Measurements from ENCODE around the gene SORCS2.

SORCS2 gene

DNA sequence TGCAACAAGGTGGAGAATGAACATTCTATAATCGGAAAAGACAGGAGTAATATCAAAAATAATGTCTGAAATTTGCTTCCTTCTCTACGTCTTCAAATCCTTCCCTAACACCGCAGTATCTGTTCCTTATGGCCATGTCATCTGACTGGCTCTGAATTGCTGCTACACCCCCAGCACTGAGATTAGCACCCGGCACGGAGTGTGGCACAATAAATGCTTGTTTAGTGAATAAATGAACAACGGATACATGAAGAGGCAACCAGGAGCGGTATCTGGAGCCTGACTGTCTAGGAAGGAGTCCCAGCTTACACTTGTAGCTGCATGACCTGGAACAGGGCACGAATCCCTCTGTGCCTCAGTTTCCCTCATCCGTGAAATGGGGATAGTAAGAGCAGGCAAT, 583.1 kb downstream of the SORCS2 start:
- DNase-seq, result no peak

DNA sequence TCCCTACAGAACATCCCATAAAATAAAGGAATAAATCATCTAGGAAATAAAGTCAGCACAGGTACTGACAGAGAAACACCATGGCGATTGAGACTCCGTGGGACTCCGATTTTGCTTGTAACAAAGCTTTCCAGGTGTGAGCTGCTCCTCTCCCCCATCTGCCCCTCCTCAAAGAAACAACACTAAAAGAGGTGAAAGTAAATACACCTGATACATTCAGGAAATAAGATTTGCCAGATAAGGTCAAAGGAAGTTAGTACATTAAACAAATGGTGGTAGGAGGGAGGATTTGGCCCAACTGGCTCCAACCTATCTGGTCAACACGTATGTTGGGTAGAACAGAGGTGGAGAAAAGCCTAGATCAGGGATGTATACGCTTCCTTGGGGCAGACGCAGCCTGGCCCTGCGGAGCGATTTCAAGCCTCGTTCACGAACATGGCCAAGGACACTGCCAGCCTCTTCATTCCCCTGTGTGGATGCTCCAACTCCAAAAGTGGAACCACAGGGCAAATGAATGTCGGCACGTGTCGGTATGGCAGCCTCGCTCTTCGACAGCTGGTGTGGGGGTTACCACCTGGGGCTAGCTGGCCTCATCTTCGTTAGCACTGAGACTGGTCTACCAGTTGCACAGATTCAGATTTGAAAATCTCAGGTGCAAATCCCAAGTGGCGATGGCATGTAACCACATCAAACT, 584.8 kb downstream of the SORCS2 start:
- no peak for DNase-seq

DNA sequence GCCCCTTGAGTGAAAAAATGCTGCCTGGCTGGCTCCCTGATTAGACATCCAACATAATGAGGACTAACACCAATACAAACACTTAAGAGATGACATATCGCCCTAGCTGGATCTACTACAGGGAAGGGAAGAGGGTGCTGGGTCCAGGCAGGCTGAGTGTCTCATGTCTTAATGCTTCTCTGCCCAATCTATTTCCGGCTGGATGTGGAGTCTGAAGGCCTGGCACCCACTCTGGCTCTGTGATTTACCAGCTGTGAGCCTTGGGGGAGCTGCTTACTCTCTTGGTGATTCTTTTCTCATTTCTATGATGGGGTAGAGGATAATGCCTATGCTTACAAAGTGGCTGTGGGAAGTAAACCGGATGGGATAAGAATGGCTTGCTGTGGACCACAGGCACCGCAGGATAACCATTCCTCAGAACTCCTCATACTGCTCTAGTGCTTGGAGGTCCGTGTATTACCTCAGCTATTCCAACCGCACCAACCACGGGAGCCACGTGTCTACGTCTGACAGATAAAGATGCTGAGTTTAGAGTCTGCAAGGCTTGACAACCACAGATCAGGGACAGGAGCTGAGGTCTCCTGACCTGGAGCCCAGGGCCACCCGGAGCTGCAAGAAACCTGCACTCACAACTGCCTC, 585.7 kb downstream of the SORCS2 start:
- no peak for DNase-seq

DNA sequence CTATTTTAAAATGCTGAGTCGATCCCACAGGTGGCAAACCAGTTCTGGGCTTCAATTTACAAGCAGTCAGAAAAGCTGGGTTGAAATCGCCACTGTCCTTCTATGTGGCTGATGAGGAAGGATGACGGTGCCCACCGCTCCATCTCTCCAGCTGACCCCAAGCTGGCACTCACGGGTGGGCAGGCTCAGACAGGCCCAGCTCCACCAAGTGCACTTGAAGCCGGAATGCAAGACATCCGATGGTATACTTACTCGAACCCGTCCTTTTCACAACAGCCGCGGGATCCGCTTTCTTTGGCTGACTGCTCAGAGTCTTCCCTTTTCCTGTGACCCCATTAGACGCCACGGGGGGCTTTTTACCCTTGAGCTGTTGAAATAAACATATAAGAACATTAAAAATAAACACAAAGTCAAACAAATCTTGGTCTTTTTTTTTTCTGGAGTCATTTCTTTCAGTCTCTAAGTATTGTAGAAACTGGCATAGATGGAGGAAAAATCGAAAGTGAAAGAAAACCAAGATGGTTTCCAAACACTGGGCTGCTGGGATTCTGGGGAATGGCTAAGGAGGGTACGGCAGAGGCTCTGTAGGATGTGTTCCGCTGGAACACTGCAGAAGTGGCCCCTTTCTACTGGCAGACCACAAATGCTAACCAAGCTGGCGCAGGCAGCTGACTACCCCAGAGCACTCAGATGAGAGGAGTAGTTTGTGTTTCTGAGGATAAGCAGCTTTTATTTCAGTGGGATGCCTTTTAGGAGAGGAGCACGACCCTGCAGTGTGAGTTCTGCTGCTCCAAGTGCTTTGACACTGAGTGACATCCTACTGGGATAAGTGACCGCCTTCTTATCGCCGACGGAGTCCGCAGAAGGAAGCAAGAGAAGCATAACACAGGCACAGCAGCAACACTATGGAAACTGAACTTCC, 586.4 kb downstream of the SORCS2 start:
- no peak for DNase-seq

DNA sequence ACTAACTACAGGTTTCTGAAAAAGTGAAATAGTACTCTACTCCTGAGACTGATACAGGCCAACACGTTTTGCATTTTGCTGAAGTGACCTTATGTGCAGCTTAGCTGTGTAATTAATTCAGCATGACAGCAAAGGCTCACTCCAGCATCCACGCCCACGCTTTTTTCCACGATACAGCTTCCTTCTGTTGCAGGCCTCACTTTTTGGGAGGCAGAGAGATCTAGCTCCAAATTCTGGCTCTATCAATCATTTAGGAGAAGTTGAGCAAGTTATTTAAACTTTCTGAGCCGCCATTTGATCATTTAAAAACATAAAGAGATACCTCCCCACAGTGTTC, 587.1 kb downstream of the SORCS2 start:
- DNase-seq, result no peak

DNA sequence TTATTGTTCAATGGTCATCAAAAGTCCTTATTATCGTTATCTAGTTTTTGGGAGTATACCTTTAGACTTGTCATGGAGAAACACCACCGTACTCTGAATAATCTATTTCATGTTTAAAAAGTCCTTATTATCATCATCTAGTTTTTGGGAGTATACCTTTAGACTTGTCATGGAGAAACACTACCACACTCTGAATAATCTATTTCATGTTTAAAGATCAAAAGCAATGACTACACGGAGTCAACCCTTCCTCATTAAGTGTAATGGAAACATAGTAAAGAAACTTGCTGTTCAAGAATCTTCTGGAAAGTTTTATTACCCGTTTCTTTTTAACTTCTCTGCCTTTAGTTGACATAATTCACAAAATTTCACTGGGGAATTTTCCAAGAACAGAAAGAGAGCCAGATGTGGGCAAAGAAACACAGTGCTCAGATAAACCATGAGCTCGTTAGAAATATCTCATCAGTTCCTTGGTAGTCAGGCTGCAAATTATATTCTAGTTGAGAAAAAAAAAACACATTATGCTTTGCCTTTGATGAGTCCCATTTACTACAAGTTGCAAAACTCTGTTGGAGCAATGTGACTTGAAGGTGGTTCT, 588.5 kb downstream of the SORCS2 start:
- DNase-seq, result no peak

DNA sequence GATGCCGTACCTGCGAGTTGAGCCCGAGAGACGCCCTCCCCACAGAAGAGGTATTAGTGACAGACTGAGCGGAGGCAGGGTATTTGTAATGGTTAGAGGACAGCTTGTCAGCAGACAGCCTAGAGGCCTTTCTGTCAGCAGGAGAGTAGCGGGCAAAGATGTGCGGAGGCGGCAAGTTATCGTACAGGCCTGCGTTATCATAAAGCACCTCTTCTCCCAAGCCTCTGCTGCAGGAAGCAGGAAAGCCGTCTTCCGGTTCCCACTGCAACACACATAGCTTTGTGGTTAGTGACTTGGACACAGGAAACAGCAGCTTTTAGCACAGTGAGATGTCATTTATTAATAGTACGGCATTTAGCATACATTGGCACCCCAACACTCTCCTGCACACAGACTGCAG, 589.0 kb downstream of the SORCS2 start:
- no peak for DNase-seq

DNA sequence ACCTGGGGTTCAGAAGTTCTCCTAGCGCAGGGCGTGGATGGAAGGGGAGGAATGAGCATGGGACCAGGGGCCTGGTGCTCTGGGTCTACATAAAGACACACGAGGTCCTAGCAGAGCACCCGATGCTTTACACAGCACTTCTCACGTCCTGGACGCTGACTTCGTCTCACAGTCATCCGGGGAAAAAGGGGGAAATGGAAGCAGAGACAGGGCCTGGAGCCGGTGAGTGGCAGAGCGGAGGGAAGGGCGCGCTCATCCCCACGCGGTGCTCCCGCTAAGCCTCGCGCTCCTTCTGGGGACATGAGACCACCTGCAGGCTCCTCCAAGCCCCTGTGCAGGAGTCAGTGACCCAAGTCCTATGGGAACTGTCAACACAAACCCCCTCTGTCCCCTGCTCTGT, 589.7 kb downstream of the SORCS2 start:
- DNase-seq, result no peak

DNA sequence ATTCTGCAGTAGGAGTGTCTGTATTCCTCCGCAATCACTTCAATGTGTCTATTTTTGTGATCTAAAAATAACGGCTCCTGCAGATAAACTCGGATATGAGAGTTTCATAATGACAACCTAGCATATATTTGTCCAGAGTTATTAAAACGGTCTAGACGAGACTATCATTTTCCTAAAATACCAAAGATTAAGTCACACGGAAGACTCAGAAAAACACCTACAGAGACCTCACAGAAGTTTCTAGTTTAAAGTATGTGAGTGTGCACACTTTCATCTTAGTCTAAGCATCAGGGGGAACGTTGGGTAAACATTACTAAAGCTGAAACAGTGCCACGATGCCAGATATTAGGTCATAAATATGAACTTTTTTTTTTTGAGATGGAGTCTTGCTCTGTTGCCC, 590.4 kb downstream of the SORCS2 start:
- no peak for DNase-seq

DNA sequence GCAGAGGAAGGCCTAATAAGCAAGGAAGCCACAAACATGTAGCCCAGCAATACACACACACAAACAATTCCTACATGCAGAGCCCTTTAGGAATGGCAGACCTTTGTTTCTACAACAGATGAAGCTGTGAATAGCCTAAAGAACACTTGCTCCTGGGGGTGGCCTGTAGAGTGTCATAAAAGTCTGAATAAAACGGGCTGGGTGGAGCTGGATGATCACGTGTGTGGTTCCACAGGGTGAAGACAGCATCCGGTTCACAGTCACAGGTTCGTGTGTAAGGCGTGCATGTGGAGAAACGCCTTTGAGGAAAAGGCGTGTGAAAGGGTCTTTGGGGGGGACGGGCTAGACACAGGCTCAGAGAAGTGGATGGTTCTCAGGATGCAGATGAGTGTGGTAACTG, 591.2 kb downstream of the SORCS2 start:
- DNase-seq, result no peak

DNA sequence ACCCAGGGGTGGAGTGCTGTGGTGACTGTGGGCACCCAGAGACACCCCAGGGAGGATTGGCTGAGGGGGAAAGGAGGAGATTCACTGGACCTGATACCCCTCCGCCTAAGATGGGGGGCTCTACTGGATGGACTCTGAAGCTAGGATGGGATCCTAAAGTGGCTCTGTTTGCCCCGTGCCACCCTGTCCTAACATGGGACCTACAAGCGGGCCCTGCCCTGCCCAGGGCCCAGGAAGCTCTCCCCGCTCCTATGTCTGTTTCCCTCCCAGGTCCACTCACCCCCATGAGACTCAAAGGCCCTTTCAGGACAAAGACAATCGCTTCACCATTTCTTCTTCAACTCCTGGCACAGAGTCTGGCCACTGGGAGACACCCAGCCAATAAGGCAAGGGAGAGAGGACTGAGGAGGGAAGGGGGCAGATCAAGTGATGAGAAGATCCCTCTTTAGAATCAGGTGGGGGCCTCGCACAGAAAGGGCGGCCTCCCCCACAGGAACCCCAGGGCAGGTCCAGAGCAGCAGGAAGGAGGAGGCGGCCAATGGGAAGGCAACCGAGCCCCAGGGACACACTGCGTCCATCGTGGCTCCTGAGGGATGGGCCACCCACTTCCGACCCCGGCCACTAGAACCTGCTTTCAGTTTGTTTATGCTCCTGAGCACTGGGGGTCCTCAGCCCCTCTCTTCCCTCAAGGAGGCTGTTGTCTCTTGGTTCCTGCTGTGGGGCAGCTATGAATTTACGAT, 592.0 kb downstream of the SORCS2 start:
- DNase-seq, result no peak

DNA sequence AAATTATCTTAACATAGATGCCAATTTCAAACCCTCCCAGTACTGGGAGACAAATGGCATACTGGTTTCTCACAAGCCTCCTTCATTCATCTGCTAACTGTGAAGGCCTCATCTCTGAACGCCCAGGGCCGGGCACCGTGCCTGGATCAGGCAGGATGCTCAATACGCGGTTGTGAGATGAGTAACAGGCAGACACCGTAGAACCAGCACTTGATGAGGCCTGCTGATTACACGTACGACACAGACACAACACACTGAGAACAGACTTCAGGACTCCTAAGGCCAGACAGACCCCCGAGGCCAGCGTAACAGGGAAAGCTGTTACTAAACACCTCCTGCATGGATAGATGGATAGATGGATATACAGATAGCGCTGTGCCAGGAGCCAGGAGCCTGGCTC, 592.7 kb downstream of the SORCS2 start:
- no peak for DNase-seq

DNA sequence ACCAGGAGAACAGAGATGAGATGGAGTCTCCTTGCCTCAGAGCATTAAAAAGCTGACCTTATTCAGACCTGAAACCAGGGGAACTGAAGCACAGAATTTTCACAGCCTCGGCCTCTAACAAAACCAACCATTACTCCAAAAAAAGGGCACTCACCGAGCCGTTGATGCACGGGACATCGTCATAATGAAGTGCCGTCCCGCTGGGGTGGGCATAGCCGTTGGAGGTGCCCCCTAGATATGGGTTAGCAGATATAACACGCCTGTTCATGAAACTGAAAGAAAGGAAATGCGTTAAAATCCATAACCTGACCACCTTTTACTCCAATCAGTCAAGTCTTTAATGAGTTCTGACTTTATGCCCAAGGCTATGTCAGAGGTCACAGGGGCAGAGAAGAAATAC, 593.7 kb downstream of the SORCS2 start:
- DNase-seq, result no peak

DNA sequence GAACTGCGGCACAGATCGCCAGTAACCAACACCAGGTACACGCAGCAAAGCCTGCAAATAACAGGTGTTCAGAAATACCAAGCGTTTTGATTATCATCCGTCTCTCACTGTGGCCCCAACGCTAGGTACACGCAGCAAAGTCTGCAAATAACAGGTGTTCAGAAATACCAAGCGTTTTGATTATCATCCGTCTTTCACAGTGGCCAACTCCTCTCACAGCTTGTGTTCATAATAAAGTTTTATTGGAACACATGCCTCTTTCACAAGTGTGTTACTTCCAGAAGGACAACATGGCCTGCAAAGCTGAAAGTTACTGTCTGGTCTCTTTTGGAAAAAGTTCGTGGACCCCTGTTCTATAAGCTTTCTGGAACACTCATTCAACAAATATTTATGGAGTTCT, 594.2 kb downstream of the SORCS2 start:
- no peak for DNase-seq

DNA sequence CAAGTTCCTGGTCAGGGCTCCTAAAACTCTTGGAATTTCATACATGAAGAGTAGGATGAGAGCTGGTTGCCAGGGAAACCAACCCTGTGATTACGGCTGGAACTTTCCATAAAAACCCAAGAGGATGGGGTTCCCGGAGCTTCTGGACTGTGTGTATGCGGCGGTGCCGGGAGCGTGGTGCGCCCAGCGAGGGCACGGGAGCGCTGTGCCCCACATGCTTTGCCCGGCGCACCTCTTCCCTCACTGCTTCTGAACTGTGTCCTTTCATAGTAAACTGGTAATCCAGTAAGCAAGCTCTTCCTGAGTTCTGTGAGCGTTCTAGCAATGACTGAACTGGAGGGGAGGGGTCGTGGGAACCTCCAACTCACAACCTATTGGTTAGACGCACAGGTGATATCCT, 594.7 kb downstream of the SORCS2 start:
- no peak for DNase-seq

DNA sequence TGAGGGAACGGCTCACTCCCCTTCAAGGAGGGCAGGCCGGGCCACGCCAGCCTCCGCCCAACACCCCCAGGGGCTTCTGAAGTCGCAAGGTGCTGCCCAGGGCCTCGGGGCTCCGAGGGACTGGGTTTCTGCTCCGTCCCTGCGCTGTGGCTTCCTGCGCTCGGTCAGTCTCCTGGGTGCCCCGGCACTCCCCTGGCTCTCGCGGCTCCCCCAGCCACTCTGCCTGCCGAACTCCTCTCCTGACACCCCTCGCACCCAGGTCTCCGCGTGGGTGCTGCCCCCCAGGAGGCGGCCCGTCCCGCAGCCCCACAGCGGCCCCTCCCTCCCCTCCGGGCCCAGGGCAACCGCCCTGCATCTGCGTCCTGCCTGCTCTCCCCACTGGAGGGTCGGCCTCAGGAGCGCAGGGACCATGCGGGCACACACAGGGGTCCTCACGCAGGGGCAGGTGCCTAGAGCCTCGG, 595.4 kb downstream of the SORCS2 start:
- no peak for DNase-seq

DNA sequence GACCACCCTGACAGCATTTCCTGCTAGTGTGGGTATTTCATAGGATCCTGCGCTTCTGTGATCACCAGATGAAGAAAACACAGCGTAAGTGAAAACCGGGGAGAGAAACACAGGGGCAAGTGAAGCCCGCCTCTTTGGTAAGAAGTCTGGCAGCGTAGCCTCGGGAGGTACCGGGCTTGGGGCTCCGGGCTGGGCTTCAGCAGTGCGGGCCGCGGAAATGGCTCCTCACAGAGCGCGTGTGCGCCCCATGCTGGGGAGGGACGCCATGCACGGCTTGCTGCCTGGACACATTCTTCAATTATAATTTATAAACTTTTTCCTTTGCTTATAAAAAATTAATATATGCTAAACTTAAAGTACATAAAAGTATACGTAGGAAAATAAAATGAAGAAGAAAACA, 595.9 kb downstream of the SORCS2 start:
- no peak for DNase-seq

DNA sequence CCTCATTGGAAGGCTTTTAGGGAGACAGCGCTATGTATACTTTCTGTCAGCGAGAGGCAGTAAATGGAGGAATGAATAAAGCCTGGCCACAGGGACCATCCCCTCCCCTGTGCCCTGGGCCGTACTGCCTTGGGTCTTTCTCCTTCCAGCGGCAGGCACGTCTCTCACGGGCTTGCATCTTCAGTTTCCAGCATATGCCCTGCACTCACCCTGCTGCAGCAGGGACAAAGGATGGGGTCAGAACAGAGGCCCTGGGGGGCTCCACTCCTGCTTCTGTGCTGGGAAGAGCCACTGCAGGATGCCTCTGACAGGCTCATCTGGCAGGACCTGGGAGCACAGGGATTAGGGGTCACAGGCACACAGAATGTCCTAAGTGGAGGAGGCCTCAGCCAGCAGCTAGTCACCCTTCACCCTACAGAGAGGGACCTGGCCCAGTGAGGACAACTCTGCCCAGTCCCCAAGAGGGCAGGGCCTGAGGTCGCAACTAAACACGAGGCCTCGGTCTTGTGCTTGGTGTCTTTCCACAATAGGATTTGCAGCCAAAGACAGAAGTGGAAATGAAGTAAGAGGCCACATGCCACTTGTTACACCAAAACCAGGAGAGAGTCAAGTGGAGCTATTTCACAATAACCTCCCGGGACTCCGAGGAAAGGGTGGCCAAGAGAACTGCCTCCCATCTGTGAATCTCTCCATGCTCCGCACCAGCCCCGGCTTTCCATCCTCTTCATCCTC, 596.5 kb downstream of the SORCS2 start:
- DNase-seq, result no peak

DNA sequence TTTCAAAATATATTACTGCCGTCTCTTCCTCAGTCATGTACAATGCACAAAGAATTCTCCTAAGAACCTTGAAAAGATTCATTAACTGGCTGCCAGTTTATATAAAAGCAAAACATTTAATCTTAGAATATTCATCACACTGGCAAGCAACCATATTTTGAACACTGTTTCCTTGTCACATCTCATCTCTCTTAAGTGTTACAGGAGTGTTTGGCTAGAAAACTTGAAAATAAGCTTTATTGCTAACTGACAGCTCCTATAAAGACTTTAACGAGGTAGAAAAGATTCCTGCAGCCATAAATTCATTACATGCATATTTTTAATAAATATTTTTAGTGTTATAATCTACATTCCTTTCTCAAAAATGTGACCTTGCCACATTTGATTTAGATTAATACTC, 597.7 kb downstream of the SORCS2 start:
- DNase-seq, result no peak

DNA sequence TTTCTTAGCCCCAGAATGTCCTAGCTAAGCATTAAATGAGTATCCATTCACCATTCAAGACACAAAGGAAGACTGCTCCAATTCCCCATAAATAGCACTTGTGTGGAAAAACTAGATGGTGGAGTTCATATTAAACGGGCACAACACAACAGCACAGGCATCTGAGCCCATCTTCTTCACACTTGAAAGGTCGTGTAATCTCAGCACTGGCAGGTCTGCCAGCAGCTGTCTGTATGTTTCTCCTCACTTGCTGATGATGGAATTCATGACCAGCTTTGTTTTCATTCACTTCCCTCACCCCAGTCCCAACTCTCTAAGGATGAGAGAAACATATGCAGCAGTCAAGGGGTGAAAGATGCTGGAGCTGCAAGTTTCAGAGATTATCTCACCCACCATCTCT, 598.7 kb downstream of the SORCS2 start:
- DNase-seq, result no peak
